HepG2 (cell line): ENCODE measurements around the gene SYNE1. TPM values are rescaled to one million over a fixed set of nuclear protein-coding genes. Genes with fewer than 3 reads are reported as not detected.

Source experiments
- ATAC-seq: fragments of 200-7000 bp; cut with Tn5 transposase; 3 replicates; pipeline ENCODE4 v1.9.1; 2020; ENCODE audit warnings: mild to moderate bottlenecking, moderate library complexity
- BruUV-seq: library from RNA; stranded (reverse); fragments of 400-500 nt; replicated peaks from 2 replicates; lab custom pipeline; 2021; lab: Mats Ljungman, UMichigan
- CTCF ChIA-PET: fragments of 300-600 bp; formaldehyde crosslinking; extraction: SDS; loops from one replicate; lab custom pipeline; 2021; ENCODE audit warnings: low total read pairs, inconsistent platforms, low intra/inter-chr PET ratio; lab: Yijun Ruan, JAX
- POLR2A ChIA-PET: fragments of 350-600 bp; sonication (Branson Sonifier 250); formaldehyde crosslinking; loops from one replicate; lab custom pipeline; 2020; ENCODE audit warnings: antibody characterized with exemption, inconsistent platforms; lab: Yijun Ruan, JAX
- DNase-seq: peaks from one replicate; pipeline ENCODE4 v3.0.0-alpha.2; 2015; ENCODE audit warnings: low spot score
- FAIRE-seq: peaks from 3 replicates; lab custom pipeline; 2011; peaks lifted over from hg19 to GRCh38; lab: Jason Lieb, UNC
- H2AFZ ChIP-seq: one replicate; pipeline ENCODE4 v1.6.1; 2011; ENCODE audit warnings: low read length, inconsistent platforms
- H3K27ac ChIP-seq: fragments of 300-600 bp; 3 replicates; pipeline ENCODE4 v1.8.0; 2011; ENCODE audit warnings: mixed run types, mild to moderate bottlenecking, mixed read lengths, low read length, inconsistent platforms; ENCODE audit not compliant: insufficient read depth; ENCODE audit errors: extremely low read length
- H3K27me3 ChIP-seq, 2 experiments: fragments of 200-600 bp in 1 of 2; 2 replicates in 1 of 2; 3 replicates in 1 of 2; pipeline versions ENCODE4 v1.6.0 to v1.8.0; 2011; ENCODE audit warnings: low read length in 2 of 2, mild to moderate bottlenecking in 2 of 2, moderate library complexity in 2 of 2, inconsistent platforms in 1 of 2; ENCODE audit not compliant: insufficient read depth in 2 of 2, control insufficient read depth in 1 of 2
- H3K36me3 ChIP-seq, 2 experiments: fragments of 200-600 bp in 1 of 2; replicated peaks in 1 of 2; 2 replicates in 1 of 2; 3 replicates in 1 of 2; pipeline versions ENCODE4 v1.5.1 to v1.8.0; 2011; ENCODE audit warnings: low read length in 2 of 2, inconsistent platforms in 1 of 2; ENCODE audit not compliant: insufficient read depth in 2 of 2, control insufficient read depth in 1 of 2
- H3K4me1 ChIP-seq: 2 replicates; pipeline ENCODE4 v1.5.1; 2012; ENCODE audit warnings: low read length, inconsistent platforms; ENCODE audit not compliant: insufficient read depth
- H3K4me2 ChIP-seq: 2 replicates; pipeline ENCODE4 v1.6.0; 2011; ENCODE audit warnings: low read depth, low read length, inconsistent platforms
- H3K4me3 ChIP-seq, 3 experiments: fragments of 200-600 bp in 1 of 3; sonication (generic), shearing (Covaris generic) in 1 of 3; replicated peaks in 1 of 3; 2 replicates each; pipeline ENCODE4 v1.5.1; 2011 to 2016; ENCODE audit warnings: low read length in 3 of 3, inconsistent platforms in 2 of 3, low read depth in 2 of 3, mild to moderate bottlenecking in 2 of 3, control low read depth in 1 of 3, mixed read lengths in 1 of 3; ENCODE audit not compliant: insufficient read depth in 1 of 3
- H3K79me2 ChIP-seq: one replicate; pipeline ENCODE4 v1.6.1; 2011; ENCODE audit warnings: low read length, inconsistent platforms; ENCODE audit not compliant: insufficient read depth
- H3K9ac ChIP-seq: 2 replicates; pipeline ENCODE4 v1.6.0; 2011; ENCODE audit warnings: mild to moderate bottlenecking, low read depth, low read length, inconsistent platforms; ENCODE audit not compliant: insufficient read depth
- H3K9me3 ChIP-seq: 2 replicates; pipeline ENCODE4 v1.5.1; 2012; ENCODE audit warnings: mild to moderate bottlenecking, low read length
- H4K20me1 ChIP-seq: 2 replicates; pipeline ENCODE4 v1.6.0; 2011; ENCODE audit warnings: inconsistent platforms, mild to moderate bottlenecking, low read length, moderate library complexity; ENCODE audit not compliant: insufficient read depth
- ARID2 ChIP-seq: sonication (generic); formaldehyde crosslinking; IDR thresholded peaks from 2 replicates; pipeline ENCODE4 v1.8.1; 2022; ENCODE audit warnings: mild to moderate bottlenecking, missing genetic modification reagents, borderline replicate concordance
- CSRNP1 ChIP-seq: sonication (generic); formaldehyde crosslinking; IDR thresholded peaks from 2 replicates; pipeline ENCODE4 v1.8.1; 2023; ENCODE audit warnings: mild to moderate bottlenecking, missing genetic modification reagents
- ESRRA ChIP-seq: sonication (generic); formaldehyde crosslinking; IDR thresholded peaks from 2 replicates; pipeline ENCODE4 v1.5.1; 2020; ENCODE audit warnings: mild to moderate bottlenecking, low read depth, missing genetic modification reagents
- FOXJ3 ChIP-seq: sonication (generic); formaldehyde crosslinking; IDR thresholded peaks from 2 replicates; pipeline ENCODE4 v1.4.0; 2020; ENCODE audit warnings: missing genetic modification reagents, mild to moderate bottlenecking, borderline replicate concordance
- KDM5A ChIP-seq: fragments of 200-600 bp; sonication (generic); IDR thresholded peaks from 2 replicates; pipeline ENCODE4 v1.7.0; 2018; ENCODE audit warnings: antibody characterized with exemption, mild to moderate bottlenecking, low read length, borderline replicate concordance
- MZF1 ChIP-seq: sonication (generic); formaldehyde crosslinking; IDR thresholded peaks from 2 replicates; pipeline ENCODE4 v1.8.1; 2023; ENCODE audit warnings: mild to moderate bottlenecking, missing genetic modification reagents, borderline replicate concordance
- NR3C1 ChIP-seq: sonication (generic); formaldehyde crosslinking; IDR thresholded peaks from 2 replicates; pipeline ENCODE4 v1.4.0; 2020; ENCODE audit warnings: missing genetic modification reagents
- PCBP1 ChIP-seq: fragments of 200-400 bp; formaldehyde crosslinking; IDR thresholded peaks from 2 replicates; pipeline ENCODE4 v1.6.1; 2017; ENCODE audit warnings: mild to moderate bottlenecking, low read depth, low read length, borderline replicate concordance
- RARA ChIP-seq: IDR thresholded peaks from 2 replicates; pipeline ENCODE4 v1.6.1; 2016; ENCODE audit warnings: missing genetic modification reagents, missing compliant biosample characterization
- SAP130 ChIP-seq: IDR thresholded peaks from 2 replicates; pipeline ENCODE4 v1.6.1; 2016; ENCODE audit warnings: low read depth
- SRSF9 ChIP-seq: fragments of 200-400 bp; formaldehyde crosslinking; IDR thresholded peaks from 2 replicates; pipeline ENCODE4 v1.6.1; 2018; ENCODE audit warnings: borderline replicate concordance, mild to moderate bottlenecking, low read depth, low read length; ENCODE audit not compliant: insufficient read depth, poor library complexity, severe bottlenecking
- TARDBP ChIP-seq: sonication (generic); formaldehyde crosslinking; IDR thresholded peaks from 2 replicates; pipeline ENCODE4 v1.8.0; 2022; ENCODE audit warnings: mild to moderate bottlenecking, missing genetic modification reagents
- TCF12 ChIP-seq, 2 experiments: fragments of 450-650 bp in 1 of 2; sonication (generic) in 1 of 2; formaldehyde crosslinking in 1 of 2; IDR thresholded peaks; 2 replicates each; pipeline versions ENCODE4 v1.6.1 to v1.8.0; 2017 to 2022; ENCODE audit warnings: antibody characterized with exemption in 1 of 2, mild to moderate bottlenecking in 1 of 2, missing genetic modification reagents in 1 of 2, moderate library complexity in 1 of 2
- XRCC5 ChIP-seq: fragments of 200-400 bp; formaldehyde crosslinking; optimal IDR thresholded peaks from 2 replicates; pipeline ENCODE3; 2017; ENCODE audit warnings: mild to moderate bottlenecking, low read length
- ZBTB10 ChIP-seq: sonication (generic); formaldehyde crosslinking; IDR thresholded peaks from 2 replicates; pipeline ENCODE4 v1.4.0; 2020; ENCODE audit warnings: missing genetic modification reagents, borderline replicate concordance
- ZIK1 ChIP-seq: sonication (generic); formaldehyde crosslinking; IDR thresholded peaks from 2 replicates; pipeline ENCODE4 v1.5.0; 2020; ENCODE audit warnings: mild to moderate bottlenecking, low read depth, missing genetic modification reagents, borderline replicate concordance
- ZNF230 ChIP-seq: sonication (generic); formaldehyde crosslinking; IDR thresholded peaks from 2 replicates; pipeline ENCODE4 v1.4.0; 2020; ENCODE audit warnings: mild to moderate bottlenecking, missing genetic modification reagents
- ZNF367 ChIP-seq: sonication (generic); formaldehyde crosslinking; IDR thresholded peaks from 2 replicates; pipeline ENCODE4 v1.4.0; 2020; ENCODE audit warnings: missing genetic modification reagents, borderline replicate concordance
- ZNF569 ChIP-seq: sonication (generic); formaldehyde crosslinking; IDR thresholded peaks from 2 replicates; pipeline ENCODE4 v1.5.0; 2020; ENCODE audit warnings: mild to moderate bottlenecking, missing genetic modification reagents, moderate library complexity, borderline replicate concordance
- ZNF589 ChIP-seq: sonication (generic); formaldehyde crosslinking; conservative IDR thresholded peaks from 2 replicates; pipeline ENCODE4 v1.8.0; 2022; ENCODE audit warnings: mild to moderate bottlenecking, moderate library complexity, missing genetic modification reagents
- WGBS: methylation state at CpG from one replicate; pipeline ENCODE4 v1.1.6; 2017; ENCODE audit warnings: low lambda C conversion rate; 5-methylcytosine and 5-hydroxymethylcytosine counted together
- in situ Hi-C: cut with HindIII; loops from 2 replicates; pipeline ENCODE4 v1.10.0; 2017; ENCODE audit warnings: low pct_unique_long_range_greater_than_20kb; ENCODE audit not compliant: extremely low pct_ligation_motif_present
- intact Hi-C: fragments of 100-400 bp; cut with micrococcal nuclease; formaldehyde crosslinking; loops from one replicate; pipeline ENCODE4 v1.10.0; 2022; ENCODE audit not compliant: unreplicated experiment
- polyA plus RNA-seq, 8 experiments: library from polyadenylated mRNA; depleted of rRNA in 3 of 8; stranded (reverse) in 7 of 8; unstranded in 1 of 8; fragments of >200 nt; fragmentation: Illumina TruSeq in 4 of 8; extraction: Trizol in 4 of 8; gene quantifications; 2 replicates each; pipeline versions ENCODE4 v1.2.1 to v1.2.3, GENCODE V29; 2011 to 2016; ENCODE audit warnings: low read depth in 4 of 8, missing spikeins in 1 of 8, mixed read lengths in 1 of 8; ENCODE audit not compliant: insufficient read depth in 1 of 8
- total RNA-seq, 5 experiments: library from RNA; depleted of rRNA; stranded (reverse); fragments of >200 nt; fragmentation: Illumina TruSeq; extraction: Trizol; gene quantifications; 2 replicates each; pipeline ENCODE4 v1.2.3, GENCODE V29; 2016; ENCODE audit warnings: low read depth in 1 of 5

The SYNE1 gene
- total and polyA plus RNA-seq, 2 of the 13 experiments (the other 11 are each of a cell fraction or from before 2014, with no cell fraction given): 5.5 to 15.9 TPM

- in situ Hi-C loops (no loop called here), intact Hi-C loops (no loop called here)
- Histone ChIP-seq H3K79me2 (no peaks in the 10 kb centered on the region), H3K9ac (no peak overlapping the region), H2AFZ (no peak overlapping the region), H4K20me1 (no peaks in the 10 kb centered on the region), H3K36me3 (no peaks in the 10 kb centered on the region), H3K27me3 (no peaks in the 10 kb centered on the region)
- FAIRE-seq (no peak), ATAC-seq (peak; percentile 54)
- WGBS: 20% methylated on average over 8 of the region's 10 CpGs
- BruUV-seq: no TSS peak
- POLR2A ChIA-PET: no interaction called here
- TF ChIP-seq TARDBP (CRISPR knock-in tag) (no peak), ZNF230 (no peak), SRSF9 (no peak), ZNF589 (CRISPR knock-in tag) (no peak), ARID2 (CRISPR knock-in tag) (no peak), ZIK1 (no peak), ZNF367 (CRISPR knock-in tag) (no peak), TCF12 (IDR thresholded peaks at IDR 0.05) (no peak), TCF12 (CRISPR knock-in tag; IDR thresholded peaks at IDR 0.05) (no peak), ZNF569 (CRISPR knock-in tag) (no peak), PCBP1 (no peak), ZBTB10 (CRISPR knock-in tag) (no peak), NR3C1 (CRISPR knock-in tag) (no peak), KDM5A (no peak), CSRNP1 (CRISPR knock-in tag) (no peak), FOXJ3 (CRISPR knock-in tag) (no peak), XRCC5 (no peak), SAP130 (CRISPR knock-in tag) (no peak), RARA (CRISPR knock-in tag) (no peak), MZF1 (CRISPR knock-in tag) (no peak), ESRRA (CRISPR knock-in tag) (no peak)
- TF ChIP-seq, all 625 proteins: peak for 0
- Histone ChIP-seq H3K4me1 (peaks cover 8% of the 10 kb centered on the region; the same call in 1 of the 2 replicates), H3K27ac (no peak overlapping the region), H3K4me3 (no peak overlapping the region), H3K4me2 (peak overlapping the region; percentile 3; the same call in 1 of the 2 replicates), H3K9me3 (no peaks in the 10 kb centered on the region)
- DNase-seq: no peak
- CTCF ChIA-PET: no interaction called here
Measured at GRCh38 chr6:152609125-152609670, 28.0 kb downstream of the SYNE1 start.
